GM10266 (cell line): Measurements from ENCODE around the gene JOSD2.

Experiments
- DNase-seq: peaks from one replicate; pipeline ENCODE4 v3.0.0; 2012; ENCODE audit errors: extremely low spot score
- TF ChIP-seq, protein P1 (sequence below): IDR thresholded peaks from 2 replicates; pipeline ENCODE4 v1.5.1; 2012; ENCODE audit warnings: mild to moderate bottlenecking, low read depth; ENCODE audit not compliant: control insufficient read depth, insufficient read depth; ENCODE audit errors: missing control alignments

Gene JOSD2

GRCh38 chr19:50461066-50461875, 49.7 kb downstream of the JOSD2 start:
- DNase-seq: peak; percentile 93
- TF ChIP-seq, protein P1, sequence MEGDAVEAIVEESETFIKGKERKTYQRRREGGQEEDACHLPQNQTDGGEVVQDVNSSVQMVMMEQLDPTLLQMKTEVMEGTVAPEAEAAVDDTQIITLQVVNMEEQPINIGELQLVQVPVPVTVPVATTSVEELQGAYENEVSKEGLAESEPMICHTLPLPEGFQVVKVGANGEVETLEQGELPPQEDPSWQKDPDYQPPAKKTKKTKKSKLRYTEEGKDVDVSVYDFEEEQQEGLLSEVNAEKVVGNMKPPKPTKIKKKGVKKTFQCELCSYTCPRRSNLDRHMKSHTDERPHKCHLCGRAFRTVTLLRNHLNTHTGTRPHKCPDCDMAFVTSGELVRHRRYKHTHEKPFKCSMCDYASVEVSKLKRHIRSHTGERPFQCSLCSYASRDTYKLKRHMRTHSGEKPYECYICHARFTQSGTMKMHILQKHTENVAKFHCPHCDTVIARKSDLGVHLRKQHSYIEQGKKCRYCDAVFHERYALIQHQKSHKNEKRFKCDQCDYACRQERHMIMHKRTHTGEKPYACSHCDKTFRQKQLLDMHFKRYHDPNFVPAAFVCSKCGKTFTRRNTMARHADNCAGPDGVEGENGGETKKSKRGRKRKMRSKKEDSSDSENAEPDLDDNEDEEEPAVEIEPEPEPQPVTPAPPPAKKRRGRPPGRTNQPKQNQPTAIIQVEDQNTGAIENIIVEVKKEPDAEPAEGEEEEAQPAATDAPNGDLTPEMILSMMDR: peak; percentile 95

GRCh38 chr19:50460161-50460765, 50.7 kb downstream of the JOSD2 start:
- peak; percentile 93 for DNase-seq
- TF ChIP-seq, protein P1: no peak

DNA sequence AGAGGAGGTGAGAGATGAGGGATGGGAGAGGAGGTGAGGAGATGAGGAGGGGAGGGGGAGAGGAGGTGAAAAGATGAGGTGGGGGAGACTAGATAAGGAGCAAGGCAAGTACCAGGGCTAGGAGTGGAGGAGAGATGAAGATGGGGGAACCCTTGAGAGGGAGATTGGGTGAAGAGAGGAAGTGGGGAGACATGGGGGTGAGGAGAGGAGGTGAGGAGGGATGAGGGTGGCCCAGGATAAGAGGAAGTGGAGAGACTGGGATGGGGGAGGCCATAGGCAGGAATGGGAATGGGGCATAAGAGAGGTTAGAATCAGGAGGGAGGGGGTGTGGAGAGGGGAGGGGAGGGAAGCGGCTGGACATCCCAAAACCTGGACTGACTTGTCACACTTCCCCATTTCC, 51.4 kb downstream of the JOSD2 start:
- TF ChIP-seq, protein P1: no peak
- peak; percentile 60 for DNase-seq

DNA sequence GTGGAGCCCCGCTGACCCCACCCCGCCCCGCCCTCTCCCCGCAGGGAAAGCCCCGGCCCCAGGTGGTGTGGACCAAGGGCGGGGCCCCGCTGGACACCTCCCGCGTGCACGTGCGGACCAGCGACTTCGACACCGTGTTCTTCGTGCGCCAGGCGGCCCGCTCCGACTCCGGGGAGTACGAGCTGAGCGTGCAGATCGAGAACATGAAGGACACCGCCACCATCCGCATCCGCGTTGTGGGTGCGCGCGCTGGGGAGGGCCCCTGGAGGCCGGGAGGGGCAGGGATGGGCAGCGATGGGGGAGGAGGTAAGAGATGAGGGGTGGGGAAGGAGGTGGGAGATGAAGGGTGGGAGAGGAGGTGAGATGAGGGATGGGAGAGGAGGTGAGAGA, 51.9 kb downstream of the JOSD2 start:
- TF ChIP-seq, protein P1: no peak

DNA sequence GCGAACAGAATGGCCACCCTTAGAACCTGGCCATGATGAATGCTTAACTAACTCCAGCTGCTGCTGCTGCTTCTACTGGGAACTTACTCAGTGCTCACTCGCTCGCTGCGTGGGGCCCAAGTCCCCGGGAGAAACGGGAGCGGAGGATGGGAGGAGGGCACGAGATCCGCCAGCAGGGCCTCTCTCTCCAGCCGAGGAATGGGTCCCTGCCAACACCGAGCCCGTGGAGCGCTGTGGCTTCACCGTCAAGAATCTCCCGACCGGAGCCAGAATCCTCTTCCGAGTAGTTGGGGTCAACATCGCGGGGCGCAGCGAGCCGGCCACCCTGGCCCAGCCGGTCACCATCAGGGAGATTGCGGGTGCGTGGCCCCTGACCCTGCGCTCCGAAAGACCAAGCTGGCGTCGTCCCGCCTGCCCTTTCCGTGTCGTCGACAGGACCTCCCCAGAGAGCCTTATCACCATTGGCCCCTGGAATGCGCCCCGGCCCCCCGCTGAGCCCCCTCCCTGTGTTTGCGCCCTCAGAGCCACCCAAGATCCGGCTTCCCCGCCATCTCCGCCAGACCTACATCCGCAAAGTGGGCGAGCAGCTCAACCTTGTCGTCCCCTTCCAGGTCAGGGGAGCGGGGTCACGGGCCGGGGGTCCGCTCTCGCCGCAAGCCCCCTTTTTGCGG, 52.5 kb downstream of the JOSD2 start:
- no peak for DNase-seq
- TF ChIP-seq, protein P1: no peak

More for the DNA sequence above, 51.9 kb downstream of the JOSD2 start:
- no peak for DNase-seq

DNA sequence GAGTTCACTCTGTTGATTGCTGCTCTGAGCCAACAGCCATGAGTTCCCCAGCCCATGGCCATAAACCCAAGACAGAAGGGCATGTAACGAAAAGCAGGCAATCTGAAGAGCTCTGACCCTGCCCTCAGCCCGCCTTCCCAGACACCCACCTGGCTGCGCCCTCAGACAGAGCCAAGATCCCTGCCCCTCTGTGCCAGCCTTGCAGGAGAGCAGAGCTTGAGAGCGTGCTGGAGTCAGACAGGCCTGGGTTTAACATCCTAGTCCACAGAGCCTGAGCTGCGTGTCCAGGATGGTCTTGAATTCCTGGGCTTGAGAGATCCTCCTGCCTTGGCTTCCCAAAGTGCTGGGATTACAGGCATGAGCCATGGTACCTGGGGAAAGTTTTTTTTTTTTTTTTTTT, 53.7 kb downstream of the JOSD2 start:
- no peak for DNase-seq
- TF ChIP-seq, protein P1: no peak
